HG02852 (cell line): ENCODE results near the gene ADM.
"Not testable (repeated sequence)": the region's sequence is repeated elsewhere in the genome, so short reads cannot be mapped to it uniquely, and the experiment has no call there.

Experiments
- ATAC-seq: cut with Tn5 transposase; IDR thresholded peaks from one replicate; pipeline ENCODE4 v1.9.1; 2021; ENCODE audit warnings: mild to moderate bottlenecking, moderate library complexity; ENCODE audit not compliant: unreplicated experiment

The ADM gene, protein sequence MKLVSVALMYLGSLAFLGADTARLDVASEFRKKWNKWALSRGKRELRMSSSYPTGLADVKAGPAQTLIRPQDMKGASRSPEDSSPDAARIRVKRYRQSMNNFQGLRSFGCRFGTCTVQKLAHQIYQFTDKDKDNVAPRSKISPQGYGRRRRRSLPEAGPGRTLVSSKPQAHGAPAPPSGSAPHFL

DNA sequence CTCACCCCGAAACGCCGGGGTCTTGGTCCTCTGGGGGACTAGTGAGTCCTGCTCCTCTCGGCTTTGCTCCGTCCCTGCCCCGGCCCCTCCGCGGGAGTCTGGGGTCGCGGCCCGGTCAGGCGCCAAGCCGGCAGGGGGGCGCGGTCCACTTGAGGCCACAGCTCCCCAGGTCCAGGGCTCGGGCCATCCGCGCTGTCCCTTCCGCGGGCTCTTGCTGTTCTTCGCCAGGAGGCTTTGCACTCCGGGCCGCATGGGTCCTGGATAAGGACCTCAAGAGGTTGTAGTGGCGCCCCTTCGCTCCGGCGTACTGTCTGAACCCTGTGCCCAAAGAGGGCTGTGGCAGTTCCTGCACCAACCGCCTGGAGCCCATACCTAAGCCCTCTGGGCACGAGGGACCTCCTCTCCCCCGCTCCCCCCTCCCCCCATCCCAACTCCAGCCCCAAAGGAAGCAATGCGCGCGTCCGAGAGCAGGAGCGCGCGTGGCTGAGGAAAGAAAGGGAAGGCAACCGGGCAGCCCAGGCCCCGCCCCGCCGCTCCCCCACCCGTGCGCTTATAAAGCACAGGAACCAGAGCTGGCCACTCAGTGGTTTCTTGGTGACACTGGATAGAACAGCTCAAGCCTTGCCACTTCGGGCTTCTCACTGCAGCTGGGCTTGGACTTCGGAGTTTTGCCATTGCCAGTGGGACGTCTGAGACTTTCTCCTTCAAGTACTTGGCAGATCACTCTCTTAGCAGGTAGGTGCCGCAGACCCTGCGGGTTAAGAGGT is at the start of gene ADM:
TSS of gene ADM (plus strand) at position 579 of the 767 bp plus-strand sequence. CDS start 628 bp downstream, outside the sequence.
- ATAC-seq: no peak

DNA sequence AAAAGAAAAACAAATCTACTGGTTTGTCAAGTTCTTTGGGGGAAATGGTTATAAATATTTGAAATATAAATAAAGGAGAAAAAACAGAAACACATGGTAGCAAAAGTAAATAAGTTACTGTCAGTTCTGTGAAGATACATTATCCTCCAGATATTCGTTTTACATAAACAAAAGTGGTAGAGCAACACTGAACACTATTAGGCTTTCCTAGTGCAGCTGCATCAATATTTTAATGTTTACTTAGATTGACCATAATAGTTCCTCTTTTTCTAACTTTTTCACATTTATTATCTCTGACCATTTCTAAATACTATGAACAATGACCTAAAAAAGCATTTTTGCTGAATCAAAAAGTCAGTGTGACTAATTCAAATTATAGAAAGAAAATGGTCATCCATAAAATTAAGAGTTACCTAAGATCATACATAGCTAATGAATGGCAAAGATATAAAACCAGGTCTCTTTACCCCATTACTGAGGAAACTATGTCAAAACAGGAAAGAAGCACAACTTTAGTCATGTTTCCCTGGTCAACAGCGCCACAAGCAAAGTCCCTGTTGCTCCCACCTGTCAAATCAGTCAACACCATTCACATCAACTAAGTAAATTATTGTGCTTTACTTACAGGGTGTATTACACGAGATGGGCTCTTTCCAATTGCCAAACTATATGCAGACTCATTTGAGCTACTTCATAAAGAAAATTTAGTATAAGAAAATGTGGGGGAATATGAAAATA is 49.3 kb upstream of the ADM start:
- ATAC-seq: no peak

DNA sequence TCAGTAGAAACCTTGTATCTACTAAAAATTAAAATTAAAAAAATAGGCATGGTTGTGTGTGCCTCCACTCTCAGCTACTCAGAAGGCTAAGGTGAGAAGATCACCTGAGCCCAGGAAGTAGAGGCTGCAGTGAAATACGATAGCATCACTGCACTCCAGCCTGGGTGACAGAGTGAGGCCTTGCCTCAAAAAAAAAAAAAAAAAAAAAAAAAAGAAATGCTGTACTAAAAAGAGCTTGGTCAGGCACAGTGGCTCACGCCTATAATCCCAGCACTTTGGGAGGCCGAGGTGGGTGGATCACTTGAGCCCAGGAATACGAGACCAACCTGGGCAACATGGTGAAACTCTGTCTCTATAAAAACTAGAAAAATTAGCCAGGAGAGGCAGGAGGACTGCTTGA is 47.4 kb upstream of the ADM start:
- ATAC-seq: no peak

DNA sequence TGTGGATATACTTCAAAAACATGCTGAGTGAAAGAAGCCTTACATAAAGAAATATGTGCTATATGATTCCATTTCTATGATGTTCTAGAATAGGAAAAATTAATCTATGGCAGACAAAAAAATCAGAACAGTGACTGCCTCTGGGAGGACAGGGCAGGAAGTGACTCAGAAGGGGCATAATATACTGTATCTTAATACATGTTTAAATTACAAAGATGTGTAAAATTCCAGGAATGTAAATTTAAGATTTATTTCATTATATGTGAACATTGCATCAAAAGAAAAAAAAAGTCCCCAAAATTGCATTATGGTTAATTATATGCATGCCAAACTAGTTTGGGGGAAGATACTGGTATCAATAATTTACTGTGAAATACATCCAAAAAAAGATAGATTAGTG is 43.1 kb upstream of the ADM start:
- no peak for ATAC-seq

DNA sequence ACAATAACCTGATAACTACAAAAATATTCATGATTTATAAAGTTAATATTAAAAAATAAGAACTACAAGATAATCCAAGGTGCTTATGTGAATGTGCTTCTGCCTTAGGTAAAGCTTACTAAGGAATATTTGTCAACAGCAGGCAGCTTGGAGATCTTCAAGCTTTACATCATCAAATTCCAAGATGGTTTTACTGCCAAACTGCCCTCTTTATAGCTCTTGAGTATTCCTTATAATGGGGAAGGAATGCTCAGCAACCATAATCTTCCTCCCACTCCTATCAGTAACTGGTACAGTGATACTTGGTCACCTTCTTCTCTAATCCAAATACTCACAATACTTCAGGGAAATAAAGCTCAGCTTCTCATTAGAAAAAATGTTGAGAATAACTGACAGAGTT is 40.9 kb upstream of the ADM start:
- ATAC-seq: no peak

DNA sequence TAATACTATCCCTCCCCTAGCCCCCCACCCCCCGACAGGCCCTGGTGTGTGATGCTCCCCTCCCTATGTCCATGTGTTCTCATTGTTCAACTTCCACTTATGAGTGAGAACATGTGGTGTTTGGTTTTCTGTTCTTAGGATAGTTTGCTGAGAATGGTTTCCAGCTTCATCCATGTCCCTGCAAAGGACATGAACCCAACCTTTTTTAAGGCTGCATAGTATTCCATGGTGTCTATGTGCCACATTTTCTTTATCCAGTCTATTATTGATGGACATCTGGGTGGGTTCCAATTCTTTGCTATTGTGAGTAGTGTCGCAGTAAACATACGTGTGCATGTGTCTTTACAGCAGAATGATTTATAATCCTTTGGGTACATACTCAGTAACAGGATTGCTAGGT is 40.2 kb upstream of the ADM start:
- not testable (repeated sequence) for ATAC-seq

DNA sequence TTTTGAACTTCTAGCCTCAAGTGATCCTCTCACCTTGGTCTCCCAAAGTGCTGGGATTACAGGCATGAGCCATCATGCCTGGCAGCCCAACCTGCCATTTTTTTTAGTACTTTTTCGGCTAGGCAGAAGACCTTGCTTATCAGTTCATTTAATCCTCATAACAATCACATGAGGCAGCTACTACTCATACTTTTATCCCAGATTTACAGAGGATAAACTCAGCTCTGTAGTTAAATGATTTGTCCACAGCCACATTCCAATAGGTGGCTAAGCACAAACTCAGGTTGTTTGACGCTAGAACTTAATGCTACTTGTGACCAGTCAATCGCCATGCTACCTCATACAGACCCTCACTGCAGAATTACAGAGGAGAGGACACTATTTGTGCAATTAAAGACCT is 38.9 kb upstream of the ADM start:
- no peak for ATAC-seq

DNA sequence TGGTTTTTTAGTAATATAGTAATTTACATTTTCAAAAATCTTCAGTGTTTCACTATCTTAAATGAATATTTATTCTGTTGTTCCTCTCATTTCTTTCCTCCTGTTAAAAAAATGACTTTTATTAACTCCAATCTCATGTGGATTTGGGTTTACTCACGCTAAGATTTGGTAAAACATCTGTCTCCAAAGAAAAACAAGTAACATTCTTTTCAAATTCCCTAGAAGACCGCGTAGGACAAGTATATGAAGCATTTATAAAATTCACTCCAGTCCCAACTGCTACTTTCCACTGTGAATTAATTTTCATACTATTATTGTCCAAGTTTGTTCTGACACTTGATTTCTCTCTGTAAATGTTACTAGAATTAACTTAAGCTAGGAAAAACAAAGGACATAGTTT is 37.1 kb upstream of the ADM start:
- ATAC-seq: no peak

DNA sequence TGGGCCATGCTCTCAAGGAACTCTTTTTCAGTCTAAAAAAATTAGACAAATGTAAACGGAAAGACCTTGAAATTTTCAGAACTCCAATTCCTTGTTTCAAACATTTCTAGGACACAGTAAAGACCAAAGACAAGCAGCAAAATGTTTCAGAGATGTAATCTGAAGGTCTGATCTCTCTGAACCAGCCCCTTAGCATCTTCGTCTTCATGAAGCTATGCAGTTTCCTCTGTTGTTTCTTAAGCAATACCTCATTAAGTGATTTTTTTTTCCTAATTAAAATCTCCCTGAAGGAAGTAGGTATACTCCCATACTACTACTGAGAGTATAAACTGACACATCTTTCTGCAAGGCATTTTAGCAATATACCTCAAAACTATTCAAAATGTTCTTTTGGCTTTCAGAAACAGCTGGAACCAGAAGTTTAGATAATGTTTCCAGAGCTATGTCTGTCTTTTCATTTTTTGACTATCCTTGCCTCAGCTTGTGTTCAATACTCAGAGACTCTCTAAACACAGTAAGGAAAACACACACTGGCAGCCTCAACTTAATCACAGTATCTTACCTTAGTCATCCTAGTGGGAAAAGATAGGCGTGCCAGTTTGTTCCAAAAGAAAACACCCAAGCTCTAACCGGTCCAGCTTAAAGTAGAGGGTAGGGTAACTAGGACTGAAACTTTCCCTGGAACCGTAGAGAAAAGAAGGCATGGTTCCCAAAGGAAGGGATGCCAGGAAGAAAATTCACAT is 36.0 kb upstream of the ADM start:
- ATAC-seq: no peak

DNA sequence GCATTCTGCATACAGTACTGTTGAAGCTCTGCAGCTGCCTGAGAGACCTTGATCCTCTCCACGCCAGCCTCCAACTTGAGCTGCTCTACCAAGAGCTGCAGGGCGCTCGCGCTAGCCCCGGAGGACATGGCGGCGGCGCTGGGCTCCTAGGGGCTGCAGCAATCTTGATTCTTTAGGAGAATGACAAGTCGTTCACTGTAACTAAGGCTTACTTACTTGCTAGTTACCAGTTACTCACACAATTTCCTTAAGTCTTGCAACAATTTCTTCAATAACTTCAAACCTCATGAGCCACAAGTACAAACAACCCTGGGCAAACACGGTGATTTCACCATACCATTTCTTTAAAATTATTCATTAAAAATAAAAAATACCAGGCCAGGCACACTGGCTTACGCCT is 32.7 kb upstream of the ADM start:
- ATAC-seq: no peak

DNA sequence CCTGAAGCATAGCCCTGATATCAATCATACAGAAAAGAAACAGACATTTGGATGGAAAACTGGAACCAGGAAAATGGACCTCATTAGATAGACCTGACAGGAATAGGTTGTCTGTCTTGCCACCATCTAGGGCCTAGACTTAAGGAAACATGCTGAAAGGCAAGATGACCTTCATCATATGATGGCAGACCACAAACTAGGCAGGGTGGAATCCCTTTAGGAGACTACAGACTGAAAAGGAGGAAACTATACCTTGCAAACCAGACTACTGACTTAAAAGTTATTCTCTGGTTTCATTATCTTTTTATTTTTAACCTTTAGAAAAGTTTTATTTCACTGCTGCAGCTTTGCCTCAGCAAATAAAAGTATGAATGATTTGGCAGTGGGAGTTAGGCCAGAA is 31.1 kb upstream of the ADM start:
- no peak for ATAC-seq

DNA sequence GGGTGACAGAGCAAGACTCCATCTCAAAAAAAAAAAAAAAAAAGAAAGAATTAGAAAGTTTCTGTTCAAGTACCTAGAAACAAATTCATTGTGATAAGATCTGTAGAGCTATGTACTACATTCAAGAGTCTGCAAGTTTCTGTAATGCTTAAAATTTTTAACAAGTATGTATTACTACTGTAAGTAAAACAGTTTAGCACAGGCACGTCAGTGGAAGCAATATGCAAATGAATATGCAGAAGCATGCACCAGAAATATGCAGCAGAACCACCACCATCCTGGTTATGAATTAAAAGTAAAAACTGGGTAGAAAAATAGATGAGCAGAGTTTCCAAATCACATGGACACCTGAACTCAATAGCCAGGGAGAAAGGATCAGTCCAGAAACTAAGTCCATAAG is 30.1 kb upstream of the ADM start:
- ATAC-seq: no peak

DNA sequence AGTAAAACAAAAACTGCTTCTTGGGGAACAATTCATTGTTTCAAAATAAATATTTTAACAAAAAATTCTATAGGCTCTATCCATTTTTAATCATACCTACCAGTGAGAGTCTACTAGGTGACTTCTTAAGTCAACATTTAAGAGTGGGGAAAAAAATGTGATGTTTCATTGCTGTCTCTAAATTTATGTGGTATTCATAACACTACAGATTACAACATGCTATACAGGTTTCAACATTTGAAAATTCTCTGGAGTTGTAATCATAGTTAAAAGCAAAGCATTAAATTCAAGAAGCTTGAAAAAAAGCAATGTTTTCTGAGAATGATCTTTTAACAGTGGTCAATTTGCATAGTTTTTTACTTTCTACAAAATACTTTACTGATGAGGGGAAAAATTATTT is 29.2 kb upstream of the ADM start:
- no peak for ATAC-seq

DNA sequence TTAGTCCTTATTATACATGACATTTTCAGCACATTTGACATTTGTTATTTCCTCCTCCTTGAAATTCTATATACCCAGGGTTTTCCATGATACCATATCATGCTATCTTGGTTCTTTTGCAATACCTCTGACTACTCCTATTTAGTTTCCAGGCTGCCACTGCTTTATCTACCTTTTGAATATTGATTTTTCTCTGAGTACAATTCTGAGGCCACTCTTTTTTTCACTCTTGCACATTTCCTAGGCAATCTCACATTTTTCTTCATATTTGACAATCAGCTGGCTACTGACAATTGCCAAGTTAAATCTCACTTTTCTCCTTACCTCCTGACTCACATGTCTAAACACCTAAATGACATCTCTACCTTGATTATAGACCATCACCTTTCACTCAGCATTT is 22.8 kb upstream of the ADM start:
- ATAC-seq: no peak

DNA sequence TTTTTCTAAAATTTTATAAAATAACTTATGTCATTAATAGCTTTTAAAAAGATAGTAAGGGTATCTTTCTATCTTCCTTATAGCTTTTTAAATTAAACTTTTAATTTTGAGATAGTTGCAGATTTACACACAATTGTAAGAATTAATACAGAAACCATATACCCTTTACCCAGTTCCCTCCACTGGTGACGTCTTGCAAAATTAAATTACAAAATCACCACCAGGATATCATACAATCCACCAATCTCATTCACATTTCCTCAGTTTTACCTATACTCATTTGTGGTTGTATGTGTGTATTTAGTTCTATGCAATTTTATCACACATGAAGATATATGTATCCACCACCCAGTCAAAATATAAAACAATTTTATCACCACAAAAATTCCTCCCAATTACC is 20.9 kb upstream of the ADM start:
- no peak for ATAC-seq

DNA sequence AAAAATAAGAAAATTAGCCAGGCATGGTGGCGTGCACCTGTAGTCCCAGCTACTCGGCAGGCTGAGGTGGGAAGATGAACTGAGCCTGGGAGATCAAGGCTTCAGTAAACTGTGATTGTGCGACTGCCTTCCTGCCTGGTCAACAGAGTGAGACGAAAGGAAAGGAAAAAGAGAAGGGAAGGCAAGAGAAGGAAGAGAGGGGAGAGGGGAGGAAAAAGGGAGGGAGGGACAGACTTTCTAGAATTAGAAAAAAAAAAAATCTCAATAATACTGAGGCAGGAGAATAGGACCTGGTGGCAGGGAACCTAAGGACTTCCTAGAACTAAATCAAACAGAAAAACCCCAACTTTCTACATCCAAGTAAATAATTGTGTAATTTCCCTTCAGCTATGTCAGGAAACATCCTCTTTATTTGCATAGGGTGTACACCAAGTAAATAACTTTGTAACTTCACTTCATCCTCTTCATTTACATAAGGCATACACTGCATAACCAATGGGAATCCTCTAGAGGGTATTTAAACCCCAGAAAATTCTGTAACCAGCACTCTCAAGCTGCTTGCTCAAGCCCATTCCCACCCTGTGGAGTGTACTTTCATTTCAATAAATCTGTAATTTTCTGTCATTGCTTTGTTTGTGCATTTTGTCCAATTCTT is 19.6 kb upstream of the ADM start:
- ATAC-seq: no peak

DNA sequence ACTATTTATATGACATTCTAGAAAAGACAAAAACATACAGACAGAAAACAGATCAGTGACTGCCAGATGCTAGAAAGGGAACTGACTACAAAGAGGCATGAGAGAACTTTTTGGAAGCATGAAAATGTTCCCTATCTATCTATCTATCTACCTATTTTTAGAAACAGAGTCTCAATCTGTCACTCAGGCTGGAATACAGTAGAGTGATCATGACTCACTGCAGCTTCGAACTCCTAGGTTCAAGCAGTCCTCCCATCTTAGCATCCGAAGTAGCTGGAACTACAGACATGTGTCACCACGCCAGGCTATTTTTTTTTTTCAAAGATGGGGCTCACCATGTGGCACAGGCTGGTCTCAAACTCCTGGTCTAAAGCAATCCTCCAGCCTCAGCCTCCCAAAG is 17.7 kb upstream of the ADM start:
- ATAC-seq: no peak

DNA sequence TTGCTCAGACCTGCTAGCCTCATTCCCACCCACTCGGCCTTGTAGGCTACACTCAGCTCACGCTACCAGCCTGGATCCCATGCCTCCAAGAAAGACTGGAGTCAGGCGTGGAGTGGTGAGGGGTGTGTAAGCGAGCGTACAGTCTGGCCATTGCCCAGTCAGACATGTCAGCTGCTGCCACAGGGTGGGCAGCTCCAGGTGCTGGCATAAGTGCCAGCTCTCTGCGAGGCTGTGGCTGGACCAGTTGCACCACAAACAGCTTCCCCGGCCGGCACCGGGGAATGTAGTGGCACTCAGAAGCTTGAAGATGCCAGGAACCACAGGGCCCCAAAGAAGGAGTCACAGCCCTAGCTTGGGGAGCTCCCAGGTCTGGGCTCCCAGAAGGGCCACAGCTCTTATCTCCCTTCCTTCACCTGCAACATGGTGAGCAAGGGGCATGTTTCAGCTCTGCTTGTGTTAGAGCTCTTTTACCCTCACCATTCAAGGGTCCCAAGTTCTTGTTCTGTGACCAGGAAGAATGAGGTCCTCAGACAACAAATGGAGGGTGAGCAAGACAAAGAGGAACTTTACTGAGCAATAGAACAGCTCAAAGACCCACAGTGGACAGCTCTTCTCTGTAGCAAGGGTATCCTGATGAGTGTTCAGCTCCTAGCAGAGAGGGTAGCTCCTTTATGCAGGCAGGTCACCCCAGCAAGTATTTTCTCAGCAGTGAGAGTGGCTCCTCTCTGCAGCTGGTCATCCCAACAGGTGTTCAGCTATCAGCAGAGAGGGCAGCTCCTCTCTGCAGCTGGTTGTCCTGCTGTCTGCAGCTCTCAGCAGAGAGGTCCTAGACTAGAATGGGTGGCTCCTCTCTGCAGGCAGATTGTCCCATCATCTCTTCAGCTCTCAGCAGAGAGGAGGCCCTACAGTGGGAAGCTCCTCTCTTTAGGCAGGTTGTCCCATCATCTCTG is 16.8 kb upstream of the ADM start:
- ATAC-seq: no peak

DNA sequence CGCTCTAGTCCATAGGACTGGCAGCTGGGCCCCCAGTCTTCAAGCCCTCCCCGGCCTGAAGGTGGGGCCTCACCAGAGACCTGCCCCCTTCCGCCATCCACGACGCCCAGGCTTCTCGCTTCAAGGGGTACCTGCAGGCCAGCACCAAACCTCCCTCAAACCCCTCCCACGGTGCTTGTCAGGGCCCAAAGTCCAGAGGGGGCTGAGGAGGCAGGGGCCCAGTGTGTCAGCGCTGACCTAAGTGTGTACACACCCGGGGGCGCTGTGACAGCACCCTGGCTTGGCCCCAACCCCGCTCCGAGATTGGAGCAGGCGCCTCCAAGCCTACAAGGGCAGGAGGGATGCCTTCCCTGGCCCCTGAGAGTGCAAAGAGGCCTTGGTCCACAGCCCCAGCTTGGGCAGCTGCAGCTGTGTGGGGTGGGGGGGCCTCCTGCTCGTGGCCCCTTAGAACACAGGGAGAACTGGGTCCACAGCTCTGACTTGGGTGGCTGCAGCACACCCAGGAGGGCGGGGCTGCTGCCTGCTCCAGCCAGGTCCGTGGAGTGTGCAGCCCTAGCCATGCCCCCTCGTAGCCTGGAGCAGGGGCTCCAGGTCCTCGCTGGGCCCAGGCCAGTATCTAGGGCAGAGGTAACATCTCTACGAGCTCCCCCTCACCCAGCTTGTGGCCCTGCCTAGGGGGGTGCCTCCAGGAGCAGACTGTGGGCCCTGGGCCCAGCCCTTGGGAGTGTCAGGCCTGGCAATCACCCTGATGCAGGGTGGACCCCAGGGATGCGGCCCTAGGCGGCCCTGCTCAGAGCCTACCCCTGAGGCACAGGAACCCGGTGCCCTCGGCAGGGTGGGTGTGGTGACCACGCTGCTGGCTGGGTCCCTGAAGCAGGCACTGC is 15.8 kb upstream of the ADM start:
- no peak for ATAC-seq
